ENCODE measurements around the gene RELL2.

DNA sequence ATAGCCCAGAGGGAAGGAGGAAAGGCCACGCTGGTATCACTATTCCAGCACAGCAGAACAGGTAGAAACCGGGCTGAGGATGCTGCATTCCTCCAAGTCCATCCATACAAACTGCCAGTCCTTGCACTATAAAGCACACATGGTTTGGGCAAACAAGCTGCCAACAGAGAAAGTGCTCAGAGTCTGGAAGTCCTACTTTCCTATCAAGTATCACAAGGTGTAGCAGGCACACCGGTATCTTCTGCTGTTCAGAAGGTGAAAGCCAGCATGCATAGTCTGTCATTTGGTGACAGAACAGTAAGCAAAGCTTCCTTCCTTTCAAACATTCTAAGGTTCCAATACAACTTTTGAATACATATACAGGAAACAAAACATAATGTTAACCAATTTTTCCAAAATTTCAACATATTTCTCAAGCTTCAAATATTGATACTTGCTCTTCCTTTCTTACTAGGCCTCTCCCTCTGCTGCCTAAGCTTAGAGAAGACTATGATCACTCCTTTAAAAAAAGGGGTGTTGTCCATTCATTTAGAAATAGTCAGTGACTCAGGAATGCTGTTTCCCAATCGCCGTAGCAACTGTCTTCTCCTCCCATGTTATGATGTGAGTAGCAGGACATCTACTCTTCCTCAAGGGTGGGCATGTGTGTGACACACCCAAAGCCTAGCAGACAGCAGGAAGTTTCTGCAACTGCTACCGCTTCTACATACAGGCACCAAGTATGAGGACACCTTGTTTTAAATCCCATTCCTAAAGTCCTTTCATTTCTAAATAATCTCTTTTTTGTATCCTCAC lies 32.7 kb upstream of the RELL2 start:
- TF ChIP-seq, protein P1, sequence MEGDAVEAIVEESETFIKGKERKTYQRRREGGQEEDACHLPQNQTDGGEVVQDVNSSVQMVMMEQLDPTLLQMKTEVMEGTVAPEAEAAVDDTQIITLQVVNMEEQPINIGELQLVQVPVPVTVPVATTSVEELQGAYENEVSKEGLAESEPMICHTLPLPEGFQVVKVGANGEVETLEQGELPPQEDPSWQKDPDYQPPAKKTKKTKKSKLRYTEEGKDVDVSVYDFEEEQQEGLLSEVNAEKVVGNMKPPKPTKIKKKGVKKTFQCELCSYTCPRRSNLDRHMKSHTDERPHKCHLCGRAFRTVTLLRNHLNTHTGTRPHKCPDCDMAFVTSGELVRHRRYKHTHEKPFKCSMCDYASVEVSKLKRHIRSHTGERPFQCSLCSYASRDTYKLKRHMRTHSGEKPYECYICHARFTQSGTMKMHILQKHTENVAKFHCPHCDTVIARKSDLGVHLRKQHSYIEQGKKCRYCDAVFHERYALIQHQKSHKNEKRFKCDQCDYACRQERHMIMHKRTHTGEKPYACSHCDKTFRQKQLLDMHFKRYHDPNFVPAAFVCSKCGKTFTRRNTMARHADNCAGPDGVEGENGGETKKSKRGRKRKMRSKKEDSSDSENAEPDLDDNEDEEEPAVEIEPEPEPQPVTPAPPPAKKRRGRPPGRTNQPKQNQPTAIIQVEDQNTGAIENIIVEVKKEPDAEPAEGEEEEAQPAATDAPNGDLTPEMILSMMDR (IDR thresholded peaks at IDR 0.05) = no peak
- TF ChIP-seq POLR2AphosphoS5 (IDR thresholded peaks at IDR 0.05) = peak in 2 of 3 donors; percentile 53 to 89
- TF ChIP-seq EP300 (IDR thresholded peaks at IDR 0.05) = no peak
- TF ChIP-seq POLR2A (IDR thresholded peaks at IDR 0.05) = no peak
